Measurements from ENCODE around the gene PDE6B.
A peak's percentile ranks its signal among the peaks of the same experiment; 100 is the strongest.
"Not testable (repeated sequence)": the region's sequence is repeated elsewhere in the genome, so short reads cannot be mapped to it uniquely, and the experiment has no call there.

Gene PDE6B

GRCh38 chr4:664713-665231, 39.4 kb downstream of the PDE6B start:
- in situ Hi-C loops (cut with MboI; ENCODE audit: low pct_unique_long_range_greater_than_20kb, low sequenced_read_pairs) = no loop called here

GRCh38 chr4:665381-665750, 40.0 kb downstream of the PDE6B start:
- in situ Hi-C loops (cut with MboI; ENCODE audit: low pct_unique_long_range_greater_than_20kb, low sequenced_read_pairs) = no loop called here
- no peak for DNase-seq

More at GRCh38 chr4:664713-665231, 39.4 kb downstream of the PDE6B start:
- no peak for DNase-seq

GRCh38 chr4:665751-666435, 40.5 kb downstream of the PDE6B start:
- no peak for DNase-seq
- in situ Hi-C loops (cut with MboI; ENCODE audit: low pct_unique_long_range_greater_than_20kb, low sequenced_read_pairs) = no loop called here

GRCh38 chr4:666436-666810, 41.0 kb downstream of the PDE6B start:
- DNase-seq = no peak
- in situ Hi-C loops (cut with MboI; ENCODE audit: low pct_unique_long_range_greater_than_20kb, low sequenced_read_pairs) = no loop called here

- DNase-seq = no peak
- in situ Hi-C loops (cut with MboI; ENCODE audit: low pct_unique_long_range_greater_than_20kb, low sequenced_read_pairs) = no loop called here
These were observed 41.6 kb downstream of the PDE6B start for GRCh38 chr4:666822-667544.

- no peak for DNase-seq
- in situ Hi-C loops (cut with MboI; ENCODE audit: low pct_unique_long_range_greater_than_20kb, low sequenced_read_pairs) = no loop called here
These were observed 42.2 kb downstream of the PDE6B start for GRCh38 chr4:667545-667925.

- DNase-seq; in situ Hi-C loops (cut with MboI; ENCODE audit: low pct_unique_long_range_greater_than_20kb, low sequenced_read_pairs): not testable (repeated sequence)
These were observed 42.8 kb downstream of the PDE6B start for GRCh38 chr4:668219-668618.

GRCh38 chr4:669806-670559, 44.6 kb downstream of the PDE6B start:
- DNase-seq; in situ Hi-C loops (cut with MboI; ENCODE audit: low pct_unique_long_range_greater_than_20kb, low sequenced_read_pairs): not testable (repeated sequence)

GRCh38 chr4:671769-672168, 46.4 kb downstream of the PDE6B start:
- DNase-seq = no peak
- in situ Hi-C loops (cut with MboI; ENCODE audit: low pct_unique_long_range_greater_than_20kb, low sequenced_read_pairs) = no loop called here

- in situ Hi-C loops (cut with MboI; ENCODE audit: low pct_unique_long_range_greater_than_20kb, low sequenced_read_pairs) = no loop called here
- DNase-seq = peak; percentile 20
These were observed 48.1 kb downstream of the PDE6B start for GRCh38 chr4:673349-674091.

- peak; percentile 96 for DNase-seq
- in situ Hi-C loops (cut with MboI; ENCODE audit: low pct_unique_long_range_greater_than_20kb, low sequenced_read_pairs) = no loop called here
These were observed 49.0 kb downstream of the PDE6B start, which contains the start of the genes ATP5ME and MYL5 for GRCh38 chr4:674172-675035. ATP5ME (minus strand) TSS chr4:674276; CDS start chr4:674247, 29 bp downstream. MYL5 (plus strand) TSS chr4:674542; CDS start chr4:678027, 3,485 bp downstream.

GRCh38 chr4:675036-675882, 49.9 kb downstream of the PDE6B start:
- in situ Hi-C loops (cut with MboI; ENCODE audit: low pct_unique_long_range_greater_than_20kb, low sequenced_read_pairs) = no loop called here

GRCh38 chr4:675980-676870, 50.9 kb downstream of the PDE6B start:
- DNase-seq = no peak
- in situ Hi-C loops (cut with MboI; ENCODE audit: low pct_unique_long_range_greater_than_20kb, low sequenced_read_pairs) = no loop called here

More at GRCh38 chr4:675036-675882, 49.9 kb downstream of the PDE6B start:
- DNase-seq = no peak

- no peak for DNase-seq
- in situ Hi-C loops (cut with MboI; ENCODE audit: low pct_unique_long_range_greater_than_20kb, low sequenced_read_pairs) = no loop called here
These were observed 51.5 kb downstream of the PDE6B start for GRCh38 chr4:676871-677235.

- DNase-seq = no peak
These were observed 52.3 kb downstream of the PDE6B start for GRCh38 chr4:677431-678293.

More at GRCh38 chr4:677431-678293, 52.3 kb downstream of the PDE6B start:
- in situ Hi-C loops (cut with MboI; ENCODE audit: low pct_unique_long_range_greater_than_20kb, low sequenced_read_pairs) = no loop called here
